HepG2 (cell line): ENCODE data around the gene HSPB6. TPM values are rescaled to one million over a fixed set of nuclear protein-coding genes. Genes with fewer than 3 reads are reported as not detected.

ENCODE experiments used
- DNMT1 ChIP-seq: sonication (generic); formaldehyde crosslinking; IDR thresholded peaks from 2 replicates; pipeline ENCODE4 v1.5.1; 2020; ENCODE audit warnings: mild to moderate bottlenecking, missing genetic modification reagents
- DNMT3B ChIP-seq: conservative IDR thresholded peaks from 2 replicates; pipeline ENCODE4 v1.6.1; 2016; ENCODE audit warnings: missing biosample characterization, control low read depth
- ESRRA ChIP-seq: sonication (generic); formaldehyde crosslinking; IDR thresholded peaks from 2 replicates; pipeline ENCODE4 v1.5.1; 2020; ENCODE audit warnings: mild to moderate bottlenecking, low read depth, missing genetic modification reagents
- EZH2 ChIP-seq: conservative IDR thresholded peaks from 2 replicates; pipeline ENCODE4 v1.6.1; 2012; ENCODE audit warnings: mild to moderate bottlenecking, low read depth, low read length, moderate library complexity
- HBP1 ChIP-seq: IDR thresholded peaks from 2 replicates; pipeline ENCODE4 v1.6.1; 2016; ENCODE audit warnings: low read depth, control low read depth
- ISL2 ChIP-seq: sonication (generic); formaldehyde crosslinking; IDR thresholded peaks from 2 replicates; pipeline ENCODE4 v1.5.0; 2020; ENCODE audit warnings: missing genetic modification reagents
- KDM3A ChIP-seq: IDR thresholded peaks from 2 replicates; pipeline ENCODE4 v1.6.1; 2018; ENCODE audit warnings: low read depth, missing compliant biosample characterization
- NAIF1 ChIP-seq: sonication (generic); formaldehyde crosslinking; IDR thresholded peaks from 2 replicates; pipeline ENCODE4 v1.5.0; 2020; ENCODE audit warnings: mild to moderate bottlenecking, missing genetic modification reagents, borderline replicate concordance
- PAXIP1 ChIP-seq: sonication (generic); formaldehyde crosslinking; conservative IDR thresholded peaks from 2 replicates; pipeline ENCODE4 v1.4.0; 2020; ENCODE audit warnings: mild to moderate bottlenecking, missing genetic modification reagents, moderate library complexity
- PHF8 ChIP-seq: sonication (generic); formaldehyde crosslinking; IDR thresholded peaks from 2 replicates; pipeline ENCODE4 v1.5.0; 2020; ENCODE audit warnings: missing genetic modification reagents
- SALL1 ChIP-seq: sonication (generic); formaldehyde crosslinking; IDR thresholded peaks from 2 replicates; pipeline ENCODE4 v1.8.0; 2022; ENCODE audit warnings: mild to moderate bottlenecking, missing genetic modification reagents
- SAP130 ChIP-seq: IDR thresholded peaks from 2 replicates; pipeline ENCODE4 v1.6.1; 2016; ENCODE audit warnings: low read depth
- SMAD9 ChIP-seq: sonication (generic); formaldehyde crosslinking; IDR thresholded peaks from 2 replicates; pipeline ENCODE4 v1.5.1; 2020; ENCODE audit warnings: mild to moderate bottlenecking, missing genetic modification reagents
- SOX6 ChIP-seq, 2 experiments: fragments of 450-650 bp in 1 of 2; sonication (generic) in 1 of 2; formaldehyde crosslinking in 1 of 2; IDR thresholded peaks; 2 replicates each; pipeline versions ENCODE4 v1.4.0 to v1.6.1; 2017 to 2020; ENCODE audit warnings: antibody characterized with exemption in 1 of 2, mild to moderate bottlenecking in 1 of 2, missing genetic modification reagents in 1 of 2
- THAP7 ChIP-seq: sonication (generic); formaldehyde crosslinking; IDR thresholded peaks from 2 replicates; pipeline ENCODE4 v1.8.1; 2023; ENCODE audit warnings: mild to moderate bottlenecking, missing genetic modification reagents
- TRIM22 ChIP-seq: fragments of 450-650 bp; IDR thresholded peaks from 2 replicates; pipeline ENCODE4 v1.6.1; 2017
- XRCC5 ChIP-seq: fragments of 200-400 bp; formaldehyde crosslinking; optimal IDR thresholded peaks from 2 replicates; pipeline ENCODE3; 2017; ENCODE audit warnings: mild to moderate bottlenecking, low read length
- ZBTB1 ChIP-seq: sonication (generic); formaldehyde crosslinking; IDR thresholded peaks from 2 replicates; pipeline ENCODE4 v1.4.0; 2020; ENCODE audit warnings: missing genetic modification reagents, borderline replicate concordance
- ZNF263 ChIP-seq: sonication (generic); formaldehyde crosslinking; IDR thresholded peaks from 2 replicates; pipeline ENCODE4 v1.4.0; 2020; ENCODE audit warnings: missing genetic modification reagents
- ZNF326 ChIP-seq: sonication (generic); formaldehyde crosslinking; IDR thresholded peaks from 2 replicates; pipeline ENCODE4 v1.4.0; 2020; ENCODE audit warnings: missing genetic modification reagents, borderline replicate concordance
- ZNF670 ChIP-seq: sonication (generic); formaldehyde crosslinking; IDR thresholded peaks from 2 replicates; pipeline ENCODE4 v1.8.0; 2022; ENCODE audit warnings: mild to moderate bottlenecking, missing genetic modification reagents, borderline replicate concordance
- ZNF761 ChIP-seq: sonication (generic); formaldehyde crosslinking; conservative IDR thresholded peaks from 2 replicates; pipeline ENCODE4 v1.4.0; 2020; ENCODE audit warnings: mild to moderate bottlenecking, missing genetic modification reagents
- ZSCAN25 ChIP-seq: sonication (generic); formaldehyde crosslinking; IDR thresholded peaks from 2 replicates; pipeline ENCODE4 v1.8.0; 2022; ENCODE audit warnings: mild to moderate bottlenecking, missing genetic modification reagents
- polyA plus RNA-seq, 8 experiments: library from polyadenylated mRNA; depleted of rRNA in 3 of 8; stranded (reverse) in 7 of 8; unstranded in 1 of 8; fragments of >200 nt; fragmentation: Illumina TruSeq in 4 of 8; extraction: Trizol in 4 of 8; gene quantifications; 2 replicates each; pipeline versions ENCODE4 v1.2.1 to v1.2.3, GENCODE V29; 2011 to 2016; ENCODE audit warnings: low read depth in 4 of 8, missing spikeins in 1 of 8, mixed read lengths in 1 of 8; ENCODE audit not compliant: insufficient read depth in 1 of 8
- total RNA-seq, 5 experiments: library from RNA; depleted of rRNA; stranded (reverse); fragments of >200 nt; fragmentation: Illumina TruSeq; extraction: Trizol; gene quantifications; 2 replicates each; pipeline ENCODE4 v1.2.3, GENCODE V29; 2016; ENCODE audit warnings: low read depth in 1 of 5

HSPB6 gene
- total and polyA plus RNA-seq, 2 of the 13 experiments (the other 11 are each of a cell fraction or from before 2014, with no cell fraction given), result 0.18 TPM; not detected in 1

- TF ChIP-seq SAP130 (CRISPR knock-in tag) (peak; percentile 68), DNMT3B (no peak), EZH2 (no peak), KDM3A (no peak), ZNF326 (CRISPR knock-in tag) (no peak), SOX6 (IDR thresholded peaks at IDR 0.05) (no peak), SOX6 (CRISPR knock-in tag; IDR thresholded peaks at IDR 0.05) (peak; percentile 61), TRIM22 (no peak), HBP1 (CRISPR knock-in tag) (0 out of 2 replicates have a peak, but pooled peaks have one; percentile 30), PAXIP1 (CRISPR knock-in tag) (peak; percentile 53), XRCC5 (peak; percentile 25), ZBTB1 (CRISPR knock-in tag) (no peak), ZNF263 (peak; percentile 3; the same call in 1 of the 2 replicates), ZSCAN25 (CRISPR knock-in tag) (no peak), THAP7 (CRISPR knock-in tag) (no peak), DNMT1 (CRISPR knock-in tag) (no peak), ZNF761 (CRISPR knock-in tag) (0 out of 2 replicates have a peak, but pooled peaks have one; percentile 30), ISL2 (CRISPR knock-in tag) (no peak), NAIF1 (no peak), ZNF670 (CRISPR knock-in tag) (no peak), PHF8 (CRISPR knock-in tag) (no peak), SALL1 (0 out of 2 replicates have a peak, but pooled peaks have one; percentile 10), ESRRA (CRISPR knock-in tag) (no peak), SMAD9 (no peak)
Observed at GRCh38 chr19:35777086-35777841, 20.4 kb upstream of the HSPB6 start (continued).
